ENCODE data around the gene PARVB.
"Not testable (repeated sequence)": the region's sequence is repeated elsewhere in the genome, so short reads cannot be mapped to it uniquely, and the experiment has no call there.

Gene PARVB

GRCh38 chr22:43996981-43997265, 27.2 kb upstream of the PARVB start:
- DNase-seq (ENCODE audit: low read depth in 2 of 2), result no peak

- DNase-seq (ENCODE audit: low read depth in 2 of 2), result no peak
These were observed 25.3 kb upstream of the PARVB start for GRCh38 chr22:43998679-43999264.

GRCh38 chr22:43999378-43999777, 24.7 kb upstream of the PARVB start:
- DNase-seq (ENCODE audit: low read depth in 2 of 2), result no peak

- no peak for DNase-seq (ENCODE audit: low read depth in 2 of 2)
These were observed 24.0 kb upstream of the PARVB start for GRCh38 chr22:44000123-44000522.

- DNase-seq (ENCODE audit: low read depth in 2 of 2), result no peak
These were observed 22.6 kb upstream of the PARVB start for GRCh38 chr22:44001521-44001920.

- no peak for DNase-seq (ENCODE audit: low read depth in 2 of 2)
These were observed 21.8 kb upstream of the PARVB start for GRCh38 chr22:44002324-44002723.

- no peak for DNase-seq (ENCODE audit: low read depth in 2 of 2)
These were observed 21.1 kb upstream of the PARVB start for GRCh38 chr22:44002997-44003396.

- no peak for DNase-seq (ENCODE audit: low read depth in 2 of 2)
These were observed 20.5 kb upstream of the PARVB start for GRCh38 chr22:44003405-44004103.

GRCh38 chr22:44004104-44004460, 20.0 kb upstream of the PARVB start:
- no peak for DNase-seq (ENCODE audit: low read depth in 2 of 2)

GRCh38 chr22:44005524-44005923, 18.6 kb upstream of the PARVB start:
- DNase-seq (ENCODE audit: low read depth in 2 of 2), result no peak

- no peak for DNase-seq (ENCODE audit: low read depth in 2 of 2)
These were observed 11.9 kb upstream of the PARVB start for GRCh38 chr22:44012162-44012561.

GRCh38 chr22:44012591-44012990, 11.5 kb upstream of the PARVB start:
- DNase-seq (ENCODE audit: low read depth in 2 of 2), result no peak

- no peak for DNase-seq (ENCODE audit: low read depth in 2 of 2)
These were observed 9.9 kb upstream of the PARVB start for GRCh38 chr22:44014241-44014640.

- DNase-seq (ENCODE audit: low read depth in 2 of 2), result not testable (repeated sequence)
These were observed 7.5 kb upstream of the PARVB start for GRCh38 chr22:44016586-44016985.

GRCh38 chr22:44018594-44018993, 5.5 kb upstream of the PARVB start:
- DNase-seq (ENCODE audit: low read depth in 2 of 2), result no peak

GRCh38 chr22:44019416-44019815, 4.7 kb upstream of the PARVB start:
- DNase-seq (ENCODE audit: low read depth in 2 of 2), result no peak

GRCh38 chr22:44019846-44020245, 4.3 kb upstream of the PARVB start:
- no peak for DNase-seq (ENCODE audit: low read depth in 2 of 2)

- no peak for DNase-seq (ENCODE audit: low read depth in 2 of 2)
These were observed 3.1 kb upstream of the PARVB start for GRCh38 chr22:44020981-44021380.

GRCh38 chr22:44023404-44024287, 456 bp upstream of the PARVB start:
- peak; percentile 8 to 9 for DNase-seq (ENCODE audit: low read depth in 2 of 2)

- DNase-seq (ENCODE audit: low read depth in 2 of 2), result no peak
These were observed 1.3 kb downstream of the PARVB start for GRCh38 chr22:44025171-44026065.

GRCh38 chr22:44026066-44026629, 2.0 kb downstream of the PARVB start:
- no peak for DNase-seq (ENCODE audit: low read depth in 2 of 2)

Data from activated CD4-positive, alpha-beta T cell treated with anti-CD3 and anti-CD28 coated beads for 24 hours (primary cell).